ENCODE data around the gene LRBA. TPM values are rescaled to one million over a fixed set of nuclear protein-coding genes. Genes with fewer than 3 reads are reported as not detected.

Gene LRBA
- total RNA-seq, 1 experiment from 2014 or later = 55.3 TPM

GRCh38 chr4:150348079-150348478, 667.0 kb downstream of the LRBA start:
- Mint-ChIP-seq H3K27ac (no peak overlapping the region), H3K4me3 (no peak overlapping the region), H3K9me3 (no peaks in the 10 kb centered on the region), H3K36me3 (ENCODE audit: insufficient read depth in 1 of 3, low read depth in 3 of 3) (0 out of 7 replicates have a peak, but pooled peaks cover 0 to 3% (median 0%) of the 10 kb centered on the region in 3 experiments), H3K27me3 (ENCODE audit: low read depth) (no peaks in the 10 kb centered on the region), H3K4me1 (peaks cover 0 to 3% of the 10 kb centered on the region in 2 experiments; a peak in 2 of 4 replicates)
- no peaks in the 10 kb centered on the region for H3K79me1 ChIP-seq (ENCODE audit: insufficient read depth, low read depth, low read length, poor library complexity, severe bottlenecking)
- no peak overlapping the region for H4K5ac ChIP-seq (ENCODE audit: insufficient read length, low read depth, low read length)
- H3K23me2 ChIP-seq (ENCODE audit: insufficient read length, low read depth, low read length, poor library complexity, severe bottlenecking) = no peaks in the 10 kb centered on the region
- H3K4ac ChIP-seq (ENCODE audit: low read depth, low read length) = no peak overlapping the region
- no peak overlapping the region for H2BK5ac ChIP-seq (ENCODE audit: insufficient read length, low read length)
- H2BK120ac ChIP-seq (ENCODE audit: low read depth, low read length, poor library complexity, severe bottlenecking) = no peak overlapping the region
- H3K27ac ChIP-seq (ENCODE audit: insufficient read length, low read depth, low read length) = no peak overlapping the region
- H3K56ac ChIP-seq (ENCODE audit: insufficient read length, low read depth, low read length) = no peak overlapping the region
- H3K9ac ChIP-seq (ENCODE audit: extremely low read depth, insufficient read length, low read length) = no peak overlapping the region
- no peak overlapping the region for H2BK12ac ChIP-seq (ENCODE audit: insufficient read length, low read depth, low read length)
- no peaks in the 10 kb centered on the region for H3K79me2 ChIP-seq (ENCODE audit: insufficient read depth, low read length)
- no peak overlapping the region for H4K91ac ChIP-seq (ENCODE audit: insufficient read length, low read depth, low read length)
- no peak for DNase-seq
- H3K23ac ChIP-seq (ENCODE audit: insufficient read length, low read depth, low read length) = no peak overlapping the region
- H4K8ac ChIP-seq (replicated peaks; ENCODE audit: insufficient read length, low read depth, low read length) = no peak overlapping the region
- H3T11ph ChIP-seq (ENCODE audit: low read length) = no peak overlapping the region
- H3K27me3 ChIP-seq (ENCODE audit: insufficient read depth, low read length) = no peaks in the 10 kb centered on the region
- WGBS (ENCODE audit: extremely low coverage, insufficient read length, low lambda C conversion rate) = no CpG with 5 or more reads among the region's 2 CpGs
- H3K14ac ChIP-seq (ENCODE audit: insufficient read depth, low read length) = no peak overlapping the region
- no peak overlapping the region for H3K4me2 ChIP-seq (ENCODE audit: insufficient read depth, insufficient read length, low read length)
- H3K4me1 ChIP-seq (ENCODE audit: insufficient read depth, low read length) = no peaks in the 10 kb centered on the region
- no peak overlapping the region for H3K18ac ChIP-seq (ENCODE audit: insufficient read length, low read depth, low read length)
- no peak overlapping the region for H2AFZ ChIP-seq (ENCODE audit: low read length)
- H2AK5ac ChIP-seq (ENCODE audit: insufficient read length, low read length) = no peak overlapping the region
- no peaks in the 10 kb centered on the region for H4K20me1 ChIP-seq (ENCODE audit: control insufficient read depth, insufficient read depth, insufficient read length)
- H2BK15ac ChIP-seq (ENCODE audit: low read depth, low read length) = no peak overlapping the region
- no peaks in the 10 kb centered on the region for H3K9me3 ChIP-seq (ENCODE audit: control insufficient read depth, low read depth, low read length)
- H2BK20ac ChIP-seq (ENCODE audit: low read depth, low read length, poor library complexity, severe bottlenecking) = no peak overlapping the region
- no peak for TF ChIP-seq CTCF (conservative IDR thresholded peaks at IDR 0.05)
